Hematopoietic multipotent progenitor cell treated with erythropoietin and hydrocortisone succinate and interleukin-3 and kit ligand, for 15 days (in vitro differentiated cells): Measurements from ENCODE around the gene TSC1.

Experiments
- DNase-seq: peaks from one replicate; pipeline ENCODE4 v3.0.0-alpha.2; 2015; ENCODE audit warnings: low spot score

Gene TSC1

GRCh38 chr9:132863096-132863495, 81.3 kb downstream of the TSC1 start:
- DNase-seq: no peak

DNA sequence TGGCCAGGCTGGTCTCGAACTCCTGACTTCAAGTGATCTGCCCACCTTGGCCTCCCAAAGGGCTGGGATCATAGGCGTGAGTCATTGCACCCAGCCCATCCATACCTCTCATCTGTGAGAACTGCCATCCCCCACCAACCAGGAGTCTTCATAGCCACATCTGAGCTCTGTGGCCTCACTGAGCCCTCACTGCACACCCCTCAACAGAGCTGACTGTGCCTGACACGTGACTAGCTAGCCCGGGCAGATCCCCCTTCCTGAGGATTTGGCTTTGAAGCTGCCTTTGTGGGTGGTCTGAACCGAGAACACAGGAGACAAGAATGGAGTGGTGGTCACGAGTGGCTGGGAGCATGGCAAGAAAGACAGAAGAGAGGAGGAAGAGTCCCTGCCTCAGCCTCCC, 81.9 kb downstream of the TSC1 start:
- no peak for DNase-seq

DNA sequence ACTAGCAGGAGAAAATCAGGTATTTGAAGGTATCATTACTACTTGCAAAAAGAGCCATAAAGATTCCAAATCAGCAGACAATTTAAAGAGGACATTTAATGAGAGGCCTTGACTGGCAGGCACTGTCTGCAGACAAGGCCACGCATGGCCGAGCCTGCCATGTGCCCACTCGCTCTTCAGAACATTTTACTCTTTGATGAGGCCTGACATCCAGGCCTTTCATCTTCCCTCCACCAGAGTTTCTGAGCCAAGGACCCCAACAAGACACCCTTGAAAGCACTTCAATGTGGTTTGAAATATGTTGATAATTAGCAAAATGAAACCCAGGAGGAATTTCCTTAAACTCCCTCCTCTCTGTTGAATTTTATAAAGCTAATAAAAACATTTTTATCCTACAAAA, 82.8 kb downstream of the TSC1 start:
- DNase-seq: no peak

GRCh38 chr9:132858751-132859150, 85.7 kb downstream of the TSC1 start:
- DNase-seq: no peak

DNA sequence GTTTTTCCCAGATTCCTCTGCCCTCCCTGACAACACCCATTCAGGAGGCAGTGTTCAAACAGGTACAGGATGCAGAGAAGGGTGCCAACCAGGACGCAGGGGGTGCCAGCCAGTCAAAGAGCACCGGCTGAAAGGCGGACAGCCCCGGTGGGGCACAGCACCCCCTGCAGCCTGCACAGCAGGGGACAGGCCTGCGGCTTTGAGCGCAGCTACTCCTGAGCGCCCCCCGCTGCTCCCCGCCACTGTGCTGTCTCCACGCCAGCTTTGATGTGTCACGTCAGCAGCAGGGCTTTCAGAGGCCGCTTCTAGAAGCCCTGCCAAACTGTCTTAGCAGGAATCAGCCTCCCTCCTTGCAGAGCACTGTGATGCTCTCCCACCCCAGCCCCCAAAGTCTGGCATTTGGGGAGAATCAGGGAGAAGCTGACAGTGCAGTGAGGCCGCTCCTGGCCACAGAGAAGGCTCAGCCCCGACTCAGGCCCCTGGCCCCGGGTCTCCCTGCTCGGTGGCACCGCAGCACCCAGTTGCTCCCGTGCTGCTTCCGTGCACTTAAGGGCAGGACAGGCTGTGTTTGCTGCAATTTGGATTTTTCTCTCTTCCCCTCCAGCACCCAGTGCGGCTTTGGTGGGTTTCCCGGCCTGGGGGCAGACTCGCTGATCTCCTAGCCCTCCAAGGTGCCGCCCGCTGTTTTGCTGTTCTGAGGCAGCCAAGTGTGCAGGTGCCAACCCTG, 86.6 kb downstream of the TSC1 start:
- no peak for DNase-seq

DNA sequence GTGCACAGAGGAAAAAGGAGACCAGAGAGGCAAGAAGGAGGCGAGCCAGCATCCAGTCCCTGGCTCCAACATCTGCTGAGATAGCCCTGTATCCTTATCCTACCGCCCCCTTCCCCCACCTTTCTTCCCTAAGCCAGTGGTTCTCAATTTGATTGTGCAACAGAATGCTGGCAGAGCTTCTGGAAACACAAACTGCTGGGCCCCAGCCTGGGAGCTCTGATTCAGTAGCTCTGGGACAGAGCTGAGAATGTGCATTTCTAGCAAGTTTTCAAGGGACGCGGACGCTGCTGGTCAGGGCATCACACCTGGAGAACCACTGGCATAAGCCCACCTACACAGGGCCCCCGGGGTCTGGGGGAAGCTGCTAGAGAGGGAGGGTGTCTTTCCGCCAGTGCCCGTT, 87.4 kb downstream of the TSC1 start:
- no peak for DNase-seq

- DNase-seq: no peak
These were observed 88.5 kb downstream of the TSC1 start for GRCh38 chr9:132855904-132856303.

DNA sequence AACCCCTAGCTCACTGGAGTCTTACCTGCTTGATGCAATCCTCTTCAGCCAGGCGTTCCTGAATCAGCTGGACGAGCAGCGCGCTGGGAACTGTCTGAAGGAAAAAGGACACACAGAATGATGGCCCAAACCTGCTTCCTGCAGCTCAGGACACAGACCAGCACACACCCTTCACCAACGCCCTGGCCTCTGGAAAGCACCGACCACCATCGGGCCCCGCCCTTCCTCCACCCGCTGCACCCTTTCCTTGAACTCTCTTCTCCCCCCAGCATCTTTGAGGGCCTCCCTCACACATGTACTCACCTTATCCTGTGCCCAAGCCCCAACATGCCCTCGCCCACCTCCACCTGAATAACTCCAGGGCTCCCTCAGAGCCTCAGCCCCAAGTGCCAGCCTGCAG, 89.6 kb downstream of the TSC1 start:
- no peak for DNase-seq

GRCh38 chr9:132853482-132853881, 90.9 kb downstream of the TSC1 start:
- DNase-seq: no peak

GRCh38 chr9:132849185-132849706, 95.2 kb downstream of the TSC1 start:
- peak; percentile 8 for DNase-seq

DNA sequence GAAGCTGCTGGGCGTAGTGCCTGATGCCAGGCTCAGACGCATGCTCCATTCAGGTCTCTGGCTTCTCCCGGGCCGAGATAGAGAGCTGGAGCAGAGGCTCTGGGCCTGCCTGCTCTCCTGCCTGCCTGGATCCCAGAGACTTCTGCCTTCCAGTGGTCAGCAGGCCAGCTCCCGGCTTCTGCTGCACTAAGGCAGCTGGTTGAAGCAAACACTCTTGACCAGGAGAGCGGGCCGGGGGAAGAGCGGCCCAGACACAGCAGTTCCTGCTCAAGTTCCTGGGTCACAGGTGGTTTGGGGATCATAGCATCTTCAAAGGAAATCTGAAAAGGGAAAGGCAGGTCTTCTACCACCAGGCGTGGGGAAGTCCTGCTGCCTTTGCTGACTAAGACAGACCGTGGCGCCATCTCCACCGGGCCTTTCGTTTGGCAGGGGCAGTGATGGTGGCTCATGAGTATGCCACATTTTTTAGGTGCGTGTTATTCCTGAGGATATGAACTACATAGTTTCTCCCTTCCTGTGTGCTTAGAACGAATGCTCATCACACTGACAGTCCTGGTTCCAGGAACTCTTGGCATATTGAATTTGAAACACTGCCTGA, 97.4 kb downstream of the TSC1 start:
- no peak for DNase-seq

GRCh38 chr9:132846109-132846917, 98.1 kb downstream of the TSC1 start:
- DNase-seq: no peak

- DNase-seq: no peak
These were observed 102.0 kb downstream of the TSC1 start for GRCh38 chr9:132842124-132843044.
